Panc1 (cell line): ENCODE measurements around the gene FAM20B.

Experiments used
- CTCF ChIP-seq: fragments of 450-650 bp; IDR thresholded peaks from 2 replicates; pipeline ENCODE4 v1.5.1; 2017; ENCODE audit warnings: mild to moderate bottlenecking
- POLR2AphosphoS5 ChIP-seq: IDR thresholded peaks from 2 replicates; pipeline ENCODE4 v1.6.1; 2012; ENCODE audit warnings: mild to moderate bottlenecking, low read depth, low read length, moderate library complexity
- REST ChIP-seq, 2 experiments: IDR thresholded peaks; 2 replicates each; pipeline ENCODE4 v1.6.1; 2011 to 2012; ENCODE audit warnings: low read depth in 2 of 2, control low read depth in 1 of 2, low read length in 1 of 2, mild to moderate bottlenecking in 1 of 2, moderate library complexity in 1 of 2; ENCODE audit not compliant: insufficient read depth in 1 of 2
- SIN3A ChIP-seq: IDR thresholded peaks from 2 replicates; pipeline ENCODE4 v1.6.1; 2012; ENCODE audit warnings: low read depth, mild to moderate bottlenecking, low read length, moderate library complexity, borderline replicate concordance; ENCODE audit not compliant: insufficient read depth
- TCF7L2 ChIP-seq: IDR thresholded peaks from 2 replicates; pipeline ENCODE4 v1.6.1; 2011; ENCODE audit warnings: mild to moderate bottlenecking, low read depth, low read length, inconsistent platforms

GRCh38 chr1:179043266-179043665 is 17.6 kb downstream of the FAM20B start:
- TF ChIP-seq TCF7L2: no peak
- TF ChIP-seq CTCF: no peak
- TF ChIP-seq POLR2AphosphoS5: no peak
- no peak for TF ChIP-seq REST (IDR thresholded peaks at IDR 0.05; ENCODE audit: insufficient read depth in 1 of 2, low read depth in 2 of 2, low read length in 1 of 2)
- TF ChIP-seq SIN3A: no peak
